Mesenchymal stem cell (in vitro differentiated cells and primary cell): ENCODE results near the gene NUDT16.

Experiments
- DNase-seq: peaks from one replicate; pipeline ENCODE4 v3.0.0-alpha.2; 2013
- H2AFZ ChIP-seq: one replicate; pipeline ENCODE4 v1.6.1; 2013; ENCODE audit warnings: low read depth, mild to moderate bottlenecking, control low read depth, inconsistent platforms, low read length, moderate library complexity
- H2AK5ac ChIP-seq: 2 replicates; pipeline ENCODE4 v1.6.1; 2013; ENCODE audit warnings: low read length, moderate library complexity, mild to moderate bottlenecking, inconsistent platforms; ENCODE audit not compliant: severe bottlenecking
- H2BK120ac ChIP-seq: one replicate; pipeline ENCODE4 v1.6.1; 2013; ENCODE audit warnings: low read depth, mild to moderate bottlenecking, inconsistent platforms, low read length, moderate library complexity
- H2BK12ac ChIP-seq, 2 experiments: one replicate each; pipeline ENCODE4 v1.6.1; 2013; ENCODE audit warnings: inconsistent platforms in 2 of 2, low read length in 2 of 2, mild to moderate bottlenecking in 2 of 2, moderate library complexity in 2 of 2, control low read depth in 1 of 2
- H2BK15ac ChIP-seq: one replicate; pipeline ENCODE4 v1.6.1; 2013; ENCODE audit warnings: mild to moderate bottlenecking, low read depth, inconsistent platforms; ENCODE audit not compliant: poor library complexity, severe bottlenecking
- H2BK5ac ChIP-seq: 2 replicates; pipeline ENCODE4 v1.6.1; 2013; ENCODE audit warnings: low read depth, mild to moderate bottlenecking, low read length, control low read depth, inconsistent platforms; ENCODE audit not compliant: poor library complexity, severe bottlenecking
- H3K14ac ChIP-seq, 2 experiments: one replicate each; pipeline ENCODE4 v1.6.1; 2013; ENCODE audit warnings: inconsistent platforms in 2 of 2, low read length in 2 of 2, control low read depth in 1 of 2, mild to moderate bottlenecking in 1 of 2, moderate library complexity in 1 of 2
- H3K18ac ChIP-seq, 2 experiments: one replicate each; pipeline ENCODE4 v1.6.1; 2013; ENCODE audit warnings: inconsistent platforms in 2 of 2, low read length in 2 of 2, control low read depth in 1 of 2, low read depth in 1 of 2, mild to moderate bottlenecking in 1 of 2
- H3K23ac ChIP-seq, 2 experiments: one replicate each; pipeline ENCODE4 v1.6.1; 2013; ENCODE audit warnings: inconsistent platforms in 2 of 2, low read length in 2 of 2, mild to moderate bottlenecking in 2 of 2, moderate library complexity in 2 of 2, control low read depth in 1 of 2
- H3K27ac ChIP-seq: 2 replicates; pipeline ENCODE4 v1.5.1; 2013; ENCODE audit warnings: mild to moderate bottlenecking, moderate library complexity, low read length, control low read depth, inconsistent platforms; ENCODE audit not compliant: poor library complexity, severe bottlenecking
- H3K27me3 ChIP-seq, 2 experiments: 2 replicates each; pipeline versions ENCODE4 v1.6.1 to v1.7.0; 2013; ENCODE audit warnings: low read length in 2 of 2, mild to moderate bottlenecking in 2 of 2, moderate library complexity in 2 of 2, control low read depth in 1 of 2, inconsistent platforms in 1 of 2; ENCODE audit not compliant: control insufficient read depth in 1 of 2, insufficient read depth in 1 of 2
- H3K36me3 ChIP-seq, 2 experiments: 2 replicates each; pipeline versions ENCODE4 v1.6.1 to v1.7.0; 2013; ENCODE audit warnings: low read length in 2 of 2, control low read depth in 1 of 2, inconsistent platforms in 1 of 2, low read depth in 1 of 2, mild to moderate bottlenecking in 1 of 2; ENCODE audit not compliant: insufficient read depth in 2 of 2, control insufficient read depth in 1 of 2
- H3K4ac ChIP-seq, 2 experiments: one replicate each; pipeline ENCODE4 v1.6.1; 2013; ENCODE audit warnings: inconsistent platforms in 2 of 2, low read length in 2 of 2, mild to moderate bottlenecking in 2 of 2, moderate library complexity in 2 of 2, control low read depth in 1 of 2, low read depth in 1 of 2
- H3K4me1 ChIP-seq: 2 replicates; pipeline ENCODE4 v1.6.1; 2013; ENCODE audit warnings: low read depth, low read length, control low read depth; ENCODE audit not compliant: control insufficient read depth, insufficient read depth
- H3K4me2 ChIP-seq: 2 replicates; pipeline ENCODE4 v1.6.1; 2013; ENCODE audit warnings: low read length, mild to moderate bottlenecking, inconsistent platforms; ENCODE audit not compliant: poor library complexity, severe bottlenecking
- H3K4me3 ChIP-seq, 2 experiments: 2 replicates each; pipeline versions ENCODE4 v1.5.1 to v1.7.0; 2013; ENCODE audit warnings: low read length in 2 of 2, mild to moderate bottlenecking in 2 of 2, control low read depth in 1 of 2, low read depth in 1 of 2; ENCODE audit not compliant: insufficient read depth in 1 of 2
- H3K79me1 ChIP-seq: replicated peaks from 2 replicates; pipeline ENCODE4 v1.6.1; 2013; ENCODE audit warnings: mild to moderate bottlenecking, control low read depth, low read length, inconsistent platforms; ENCODE audit not compliant: poor library complexity, severe bottlenecking
- H3K9ac ChIP-seq: 2 replicates; pipeline ENCODE4 v1.7.0; 2013; ENCODE audit warnings: mild to moderate bottlenecking, low read length, moderate library complexity
- H3K9me3 ChIP-seq: 2 replicates; pipeline ENCODE4 v1.7.0; 2013; ENCODE audit warnings: mild to moderate bottlenecking, low read length; ENCODE audit not compliant: control insufficient read depth
- H4K8ac ChIP-seq: one replicate; pipeline ENCODE4 v1.6.1; 2013; ENCODE audit warnings: inconsistent platforms, mild to moderate bottlenecking, low read length, moderate library complexity
- H4K91ac ChIP-seq: one replicate; pipeline ENCODE4 v1.6.1; 2013; ENCODE audit warnings: mild to moderate bottlenecking, low read length, inconsistent platforms
- WGBS: methylation state at CpG from one replicate; pipeline ENCODE4 v1.1.7; 2013; ENCODE audit warnings: mixed read lengths; 5-methylcytosine and 5-hydroxymethylcytosine counted together

NUDT16 gene

DNA sequence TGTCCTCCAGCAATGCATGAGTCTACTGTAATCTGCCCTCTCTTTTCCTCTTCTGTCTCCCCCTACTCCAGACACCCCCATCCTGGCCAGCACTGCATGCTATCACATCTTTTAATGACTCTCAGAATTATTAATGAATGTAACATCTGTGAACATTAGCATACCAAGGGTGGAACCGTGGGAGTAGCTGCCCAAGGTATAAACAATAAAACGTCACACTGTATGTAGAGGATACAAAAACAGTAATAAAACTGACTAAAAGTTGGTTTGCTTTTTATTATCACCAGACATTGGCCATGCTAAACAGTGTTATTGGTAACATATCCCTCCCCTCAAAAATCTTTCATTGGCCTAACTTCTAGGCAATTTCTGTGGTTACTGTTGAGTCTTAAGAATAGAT lies 24.7 kb downstream of the NUDT16 start:
- Histone ChIP-seq H2AK5ac (no peak overlapping the region), H3K27ac (no peak overlapping the region), H3K9me3 (peaks cover 5% of the 10 kb centered on the region), H2BK120ac (no peak overlapping the region), H4K91ac (no peak overlapping the region), H3K27me3 (no peaks in the 10 kb centered on the region), H3K18ac (no peak overlapping the region), H3K4ac (no peak overlapping the region), H4K8ac (no peak overlapping the region), H2BK15ac (no peak overlapping the region), H2BK12ac (no peak overlapping the region), H3K23ac (no peak overlapping the region), H3K4me2 (no peak overlapping the region), H3K4me3 (no peak overlapping the region), H3K79me1 (no peaks in the 10 kb centered on the region), H3K14ac (no peak overlapping the region), H3K36me3 (no peaks in the 10 kb centered on the region), H3K4me1 (no peaks in the 10 kb centered on the region), H2BK5ac (no peak overlapping the region), H2AFZ (no peak overlapping the region), H3K9ac (no peak overlapping the region)
- no CpG with 5 or more reads among the region's 2 CpGs for WGBS
- no peak for DNase-seq

DNA sequence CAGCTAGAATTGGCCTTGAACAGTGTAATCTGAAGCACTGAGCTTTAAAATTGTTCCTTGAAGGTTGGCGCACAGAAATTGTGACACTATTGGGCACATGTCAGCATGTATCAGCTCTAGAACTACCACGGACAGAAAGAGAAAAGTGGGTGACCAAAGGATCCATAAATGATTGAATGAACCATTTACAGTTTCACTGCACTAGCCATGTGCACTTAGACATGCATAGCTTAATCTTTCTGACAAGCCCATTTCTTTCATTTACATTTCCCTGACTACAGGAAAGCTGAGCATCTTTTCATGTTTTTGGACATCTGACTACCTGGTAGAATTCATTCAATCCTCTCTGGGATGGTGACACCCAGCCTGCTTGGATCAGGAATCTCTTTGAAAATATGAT lies 36.2 kb downstream of the NUDT16 start:
- H3K27me3 ChIP-seq = peaks cover 0 to 2% of the 10 kb centered on the region in 2 experiments
- H3K9ac ChIP-seq = no peak overlapping the region
- no peak overlapping the region for H4K91ac ChIP-seq
- no peak overlapping the region for H3K27ac ChIP-seq
- no peak overlapping the region for H3K18ac ChIP-seq
- no peak overlapping the region for H2AK5ac ChIP-seq
- H2BK5ac ChIP-seq = no peak overlapping the region
- H3K14ac ChIP-seq = no peak overlapping the region
- no peaks in the 10 kb centered on the region for H3K36me3 ChIP-seq
- H2BK120ac ChIP-seq = no peak overlapping the region
- H3K9me3 ChIP-seq = no peaks in the 10 kb centered on the region
- no peak overlapping the region for H2BK12ac ChIP-seq
- H3K4me1 ChIP-seq = no peaks in the 10 kb centered on the region
- no peak overlapping the region for H3K4me2 ChIP-seq
- H2BK15ac ChIP-seq = no peak overlapping the region
- no peak for DNase-seq
- H3K23ac ChIP-seq = no peak overlapping the region
- H3K79me1 ChIP-seq = no peaks in the 10 kb centered on the region
- no peak overlapping the region for H4K8ac ChIP-seq
- no peak overlapping the region for H2AFZ ChIP-seq
- no peak overlapping the region for H3K4ac ChIP-seq
- WGBS = 81% methylated on average over 2 of the region's 2 CpGs
- no peak overlapping the region for H3K4me3 ChIP-seq

DNA sequence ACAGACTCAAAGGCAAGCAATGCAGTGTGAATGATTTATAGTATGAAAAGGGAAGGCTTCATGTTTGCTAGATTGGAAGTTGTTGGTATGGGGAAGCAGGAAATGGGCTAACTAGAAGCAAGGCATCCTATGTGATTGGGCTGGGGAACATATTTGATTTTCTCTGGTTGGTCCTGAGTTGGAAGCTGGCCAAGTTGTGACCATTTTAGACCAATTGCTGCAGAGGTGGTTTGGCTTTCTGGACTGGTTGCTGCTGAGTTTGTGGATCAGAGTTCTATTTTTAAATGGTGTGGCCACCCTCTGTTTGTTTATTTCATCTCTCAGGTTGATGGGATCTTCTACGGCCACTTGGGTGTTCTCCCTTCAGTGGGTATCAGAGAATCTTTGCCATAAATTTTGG lies 39.7 kb downstream of the NUDT16 start:
- WGBS = 50% methylated on average over 1 of the region's 1 CpG
- Histone ChIP-seq H4K91ac (no peak overlapping the region), H2BK12ac (no peak overlapping the region), H3K4ac (no peak overlapping the region), H3K27me3 (peaks cover 0 to 15% of the 10 kb centered on the region in 2 experiments), H3K14ac (no peak overlapping the region), H2BK5ac (no peak overlapping the region), H3K79me1 (no peaks in the 10 kb centered on the region), H3K36me3 (no peaks in the 10 kb centered on the region), H3K9me3 (no peaks in the 10 kb centered on the region), H3K4me3 (no peak overlapping the region), H3K9ac (no peak overlapping the region), H3K27ac (no peak overlapping the region), H3K23ac (no peak overlapping the region), H2AK5ac (no peak overlapping the region), H4K8ac (no peak overlapping the region), H2BK15ac (no peak overlapping the region), H2BK120ac (no peak overlapping the region), H2AFZ (no peak overlapping the region), H3K18ac (no peak overlapping the region), H3K4me1 (no peaks in the 10 kb centered on the region), H3K4me2 (no peak overlapping the region)
- DNase-seq = no peak

DNA sequence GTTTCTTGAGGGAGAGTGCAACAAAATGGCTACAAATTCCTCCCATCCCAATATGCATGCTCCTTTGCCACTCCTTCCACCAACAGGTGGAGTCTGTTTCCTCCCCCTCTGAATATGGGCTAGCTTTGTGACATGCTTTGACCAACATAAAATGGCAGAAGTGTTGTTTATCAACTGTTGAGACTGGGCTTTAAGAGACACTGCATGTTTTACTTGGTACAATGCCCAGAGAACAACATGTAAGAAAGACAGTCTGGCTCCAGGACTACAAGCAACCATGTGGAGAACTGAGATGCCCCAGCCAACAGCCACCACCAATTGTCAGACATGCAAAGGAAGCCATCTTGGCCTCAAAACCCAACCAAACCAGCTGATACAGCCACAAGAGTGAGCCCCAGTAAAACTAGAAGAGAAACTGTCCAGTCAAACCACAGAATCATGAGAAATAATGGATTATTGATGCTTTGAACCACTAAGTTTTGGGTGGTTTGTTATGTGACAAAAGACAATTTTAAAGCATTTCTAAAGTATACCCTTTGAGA lies 40.5 kb downstream of the NUDT16 start:
- Histone ChIP-seq H3K27ac (no peak overlapping the region), H3K4me3 (no peak overlapping the region), H3K23ac (no peak overlapping the region), H3K4me2 (no peak overlapping the region), H2BK12ac (no peak overlapping the region), H4K91ac (no peak overlapping the region), H3K4me1 (no peaks in the 10 kb centered on the region), H3K9me3 (no peaks in the 10 kb centered on the region), H4K8ac (no peak overlapping the region), H2AK5ac (no peak overlapping the region), H3K18ac (no peak overlapping the region), H2BK120ac (no peak overlapping the region), H3K4ac (no peak overlapping the region), H3K36me3 (no peaks in the 10 kb centered on the region), H3K79me1 (no peaks in the 10 kb centered on the region), H3K14ac (no peak overlapping the region), H3K9ac (no peak overlapping the region), H3K27me3 (peaks cover 0 to 15% of the 10 kb centered on the region in 2 experiments), H2BK15ac (no peak overlapping the region), H2BK5ac (no peak overlapping the region), H2AFZ (no peak overlapping the region)
- DNase-seq = no peak
